Thymus (tissue), 11 donors: Measurements from ENCODE around the gene ACBD4. TPM values are rescaled to one million over a fixed set of nuclear protein-coding genes. Genes with fewer than 3 reads are reported as not detected.
A peak's percentile ranks its signal among the peaks of the same experiment; 100 is the strongest.

Source experiments
- DNase-seq, 9 donors: peaks; one replicate each; pipeline ENCODE4 v3.0.0-alpha.2; 2013; ENCODE audit warnings: low spot score in 9 of 9, low read depth in 6 of 9, missing footprints in 1 of 9
- H3K27ac ChIP-seq, 2 donors: one replicate each; pipeline ENCODE4 v1.5.1; 2013; ENCODE audit warnings: control low read depth in 1 of 2, low read depth in 1 of 2, low read length in 1 of 2, mild to moderate bottlenecking in 1 of 2, moderate library complexity in 1 of 2
- H3K27me3 ChIP-seq, 2 donors: one replicate each; pipeline ENCODE4 v1.5.1; 2013; ENCODE audit warnings: low read length in 1 of 2; ENCODE audit not compliant: control insufficient read depth in 2 of 2, insufficient read depth in 1 of 2
- H3K36me3 ChIP-seq, 2 donors: one replicate each; pipeline ENCODE4 v1.5.1; 2013; ENCODE audit warnings: low read length in 1 of 2, mild to moderate bottlenecking in 1 of 2, moderate library complexity in 1 of 2; ENCODE audit not compliant: control insufficient read depth in 2 of 2, insufficient read depth in 2 of 2
- H3K4me1 ChIP-seq, 2 donors: one replicate each; pipeline ENCODE4 v1.5.1; 2013; ENCODE audit warnings: low read length in 2 of 2; ENCODE audit not compliant: control insufficient read depth in 2 of 2, insufficient read depth in 2 of 2
- H3K4me3 ChIP-seq, 2 donors: one replicate each; pipeline ENCODE4 v1.5.1; 2013; ENCODE audit warnings: low read length in 2 of 2, control low read depth in 1 of 2, mild to moderate bottlenecking in 1 of 2
- H3K9me3 ChIP-seq, 2 donors: one replicate each; pipeline ENCODE4 v1.5.1; 2013; ENCODE audit warnings: low read length in 1 of 2, mild to moderate bottlenecking in 1 of 2; ENCODE audit not compliant: control insufficient read depth in 2 of 2, insufficient read depth in 1 of 2
- WGBS: extraction: QIAGEN DNeasy Blood & Tissue Kit; methylation state at CpG from one replicate; pipeline ENCODE4 v1.1.7; 2013; 5-methylcytosine and 5-hydroxymethylcytosine counted together
- polyA plus RNA-seq: library from polyadenylated mRNA; stranded (reverse); fragments of 200-250 nt; gene quantifications from one replicate; pipeline ENCODE4 v1.2.3, GENCODE V29; 2013
- total RNA-seq: library from RNA; stranded (reverse); fragments of 120-200 nt; gene quantifications from one replicate; pipeline ENCODE4 v1.2.4, GENCODE V29; 2013
- donor health status: healthy.

The ACBD4 gene
- total and polyA plus RNA-seq, 2 donors, result 4.7 to 26.5 TPM

- 92% methylated on average over 13 of the region's 13 CpGs for whole genome bisulfite sequencing
- Histone ChIP-seq H3K4me3 (no peak overlapping the region), H3K9me3 (peaks cover 0 to 5% of the 10 kb centered on the region in 2 donors), H3K27me3 (peaks cover 8 to 32% of the 10 kb centered on the region in 2 donors), H3K36me3 (no peaks in the 10 kb centered on the region), H3K27ac (no peak overlapping the region), H3K4me1 (peaks cover 10 to 20% of the 10 kb centered on the region in 2 donors)
- no peak for DNase-seq
Observed at GRCh38 chr17:45129940-45130680, 5.4 kb upstream of the ACBD4 start.

- H3K4me3 ChIP-seq, result no peak overlapping the region
- no peaks in the 10 kb centered on the region for H3K36me3 ChIP-seq
- peaks cover 0 to 9% of the 10 kb centered on the region in 2 donors for H3K9me3 ChIP-seq
- DNase-seq, result no peak
- 94% methylated on average over 17 of the region's 17 CpGs for WGBS
- no peak overlapping the region for H3K27ac ChIP-seq
- peaks cover 8 to 32% of the 10 kb centered on the region in 2 donors for H3K27me3 ChIP-seq
- H3K4me1 ChIP-seq, result peaks cover 10 to 28% of the 10 kb centered on the region in 2 donors
Observed at GRCh38 chr17:45130681-45131615, 4.5 kb upstream of the ACBD4 start.

GRCh38 chr17:45131616-45132319 is 3.7 kb upstream of the ACBD4 start:
- H3K4me1 ChIP-seq, result peaks cover 10 to 35% of the 10 kb centered on the region in 2 donors
- H3K4me3 ChIP-seq, result peak overlapping the region; percentile 50 to 92
- H3K27me3 ChIP-seq, result peaks cover 8 to 34% of the 10 kb centered on the region in 2 donors
- H3K9me3 ChIP-seq, result peaks cover 0 to 13% of the 10 kb centered on the region in 2 donors
- 14% methylated on average over 46 of the region's 46 CpGs for WGBS
- H3K27ac ChIP-seq, result no peak overlapping the region
- H3K36me3 ChIP-seq, result no peaks in the 10 kb centered on the region
- peak in 3 of 9 donors; percentile 38 to 51 (median 44) for DNase-seq

GRCh38 chr17:45132320-45132571 is 3.2 kb upstream of the ACBD4 start, which contains the start of gene PLCD3:
Gene PLCD3 (minus strand): TSS chr17:45132515. CDS start chr17:45132410, 105 bp downstream.
- Histone ChIP-seq H3K4me1 (peaks cover 10 to 35% of the 10 kb centered on the region in 2 donors), H3K4me3 (peak within 1 kb of the TSS; percentile 90 to 92), H3K27ac (peak within 1 kb of the TSS; percentile 78 to 90), H3K27me3 (peaks cover 8 to 38% of the 10 kb centered on the region in 2 donors), H3K36me3 (no peaks in the 10 kb centered on the region), H3K9me3 (peaks cover 0 to 13% of the 10 kb centered on the region in 2 donors)
- WGBS, result under 1% methylated on average over 36 of the region's 36 CpGs
- no peak for DNase-seq

GRCh38 chr17:45132572-45133463 is 2.7 kb upstream of the ACBD4 start:
- Histone ChIP-seq H3K27ac (peak overlapping the region; percentile 78 to 90), H3K9me3 (peaks cover 0 to 13% of the 10 kb centered on the region in 2 donors), H3K4me3 (peak overlapping the region; percentile 90 to 92), H3K4me1 (peaks cover 10 to 35% of the 10 kb centered on the region in 2 donors), H3K27me3 (peaks cover 8 to 38% of the 10 kb centered on the region in 2 donors), H3K36me3 (no peaks in the 10 kb centered on the region)
- DNase-seq, result peak in 6 of 9 donors; percentile 56 to 77 (median 60)
- 1% methylated on average over 70 of the region's 71 CpGs for WGBS

- 77% methylated on average over 21 of the region's 21 CpGs for WGBS
Observed at GRCh38 chr17:45135978-45136791, 698 bp downstream of the ACBD4 start.

GRCh38 chr17:45136846-45137560 is 1.5 kb downstream of the ACBD4 start:
- Histone ChIP-seq H3K36me3 (no peaks in the 10 kb centered on the region), H3K27ac (no peak overlapping the region), H3K4me1 (peaks cover 5 to 29% of the 10 kb centered on the region in 2 donors), H3K27me3 (peaks cover 3 to 18% of the 10 kb centered on the region in 2 donors), H3K4me3 (no peak overlapping the region), H3K9me3 (peaks cover 0 to 13% of the 10 kb centered on the region in 2 donors)
- DNase-seq, result no peak
- WGBS, result 97% methylated on average over 12 of the region's 12 CpGs

More at GRCh38 chr17:45135978-45136791, 698 bp downstream of the ACBD4 start:
- peak overlapping the region; percentile 51 to 65 for H3K4me3 ChIP-seq
- peaks cover 0 to 13% of the 10 kb centered on the region in 2 donors for H3K9me3 ChIP-seq
- DNase-seq, result no peak
- peak overlapping the region; percentile 20 to 60 for H3K27ac ChIP-seq
- H3K4me1 ChIP-seq, result peaks cover 10 to 35% of the 10 kb centered on the region in 2 donors
- peaks cover 6 to 26% of the 10 kb centered on the region in 2 donors for H3K27me3 ChIP-seq
- H3K36me3 ChIP-seq, result no peaks in the 10 kb centered on the region
